ENCODE results near the gene INPP4B. TPM values are rescaled to one million over a fixed set of nuclear protein-coding genes. Genes with fewer than 3 reads are reported as not detected.

Gene INPP4B
- 13.1 and 16.1 TPM in 2 replicates for total RNA-seq (2014; rRNA removed; shearing (Covaris generic))

DNA sequence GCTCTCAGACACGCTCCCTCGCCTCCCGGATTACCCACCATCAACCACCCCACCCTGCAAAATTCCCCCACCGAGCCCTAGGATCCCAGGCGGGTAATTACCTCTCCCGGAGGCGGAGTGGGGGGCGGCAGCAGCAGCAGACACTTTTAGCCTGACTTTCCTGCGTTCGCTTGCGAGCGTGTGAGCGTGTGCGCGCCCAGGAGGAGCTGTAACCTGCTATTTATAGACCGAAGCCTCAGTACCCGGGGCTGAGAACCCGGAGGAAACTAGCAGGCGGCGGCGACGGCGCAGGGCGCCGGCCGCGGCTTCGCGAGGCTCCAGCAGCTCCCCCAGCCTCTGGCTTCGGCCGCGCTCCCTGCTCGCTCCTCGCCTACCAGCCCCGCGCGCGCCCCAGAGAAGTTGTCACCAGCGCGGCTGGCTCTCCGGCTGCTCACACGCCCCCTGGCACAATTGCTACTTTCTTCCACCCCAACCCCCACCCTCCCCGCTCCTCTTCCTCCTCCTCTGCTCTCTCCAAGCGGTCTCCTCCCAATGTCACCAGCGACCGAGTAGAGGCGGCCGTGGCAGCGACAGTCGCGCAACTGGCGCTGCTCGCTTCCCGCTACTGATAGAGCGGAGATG lies at the start of gene INPP4B:
Gene INPP4B, minus strand, starts transcription at position 194 of the 621 bp plus-strand sequence.
- DNase-seq (ENCODE audit: low read depth): peak; percentile 67

DNA sequence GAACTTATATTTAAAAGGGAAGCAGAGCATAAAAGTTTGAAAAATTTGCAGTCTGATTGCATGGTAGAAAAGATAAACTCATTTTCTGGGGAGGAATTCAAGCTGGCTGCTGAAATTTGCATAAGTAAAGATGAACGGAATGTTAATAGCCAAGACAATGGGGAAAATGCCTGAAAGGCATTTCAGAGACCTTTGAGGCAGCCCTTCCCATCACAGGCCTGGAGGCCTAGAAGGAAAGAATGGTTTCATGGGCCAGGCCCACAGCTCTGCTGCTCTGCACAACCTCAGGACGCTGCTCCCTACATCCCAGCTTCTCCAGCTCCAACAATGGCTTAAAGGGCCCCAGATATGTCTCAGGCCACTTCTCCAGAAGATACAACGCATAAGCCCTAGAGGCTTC lies 46.9 kb upstream of the INPP4B start:
- DNase-seq (ENCODE audit: low read depth): no peak

DNA sequence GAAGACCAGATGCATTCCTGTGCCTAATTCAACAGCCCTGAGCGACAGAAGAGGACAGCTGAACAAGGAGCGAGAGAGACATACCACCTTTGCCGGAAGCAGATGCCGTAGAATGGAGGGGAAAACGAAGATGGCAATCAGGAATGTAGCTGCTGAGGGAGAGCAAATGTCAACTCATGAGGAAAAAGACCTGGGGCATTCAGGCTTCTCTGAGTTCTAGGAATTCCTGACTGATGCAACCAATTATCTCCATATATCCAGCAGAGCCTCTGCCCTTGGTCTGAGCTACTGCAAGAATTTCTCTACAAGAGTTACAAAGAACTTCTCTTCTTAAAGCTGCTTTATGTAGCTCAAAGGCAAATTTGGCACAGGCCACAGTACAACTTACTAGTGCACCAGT lies 40.5 kb upstream of the INPP4B start:
- no peak for DNase-seq (ENCODE audit: low read depth)

DNA sequence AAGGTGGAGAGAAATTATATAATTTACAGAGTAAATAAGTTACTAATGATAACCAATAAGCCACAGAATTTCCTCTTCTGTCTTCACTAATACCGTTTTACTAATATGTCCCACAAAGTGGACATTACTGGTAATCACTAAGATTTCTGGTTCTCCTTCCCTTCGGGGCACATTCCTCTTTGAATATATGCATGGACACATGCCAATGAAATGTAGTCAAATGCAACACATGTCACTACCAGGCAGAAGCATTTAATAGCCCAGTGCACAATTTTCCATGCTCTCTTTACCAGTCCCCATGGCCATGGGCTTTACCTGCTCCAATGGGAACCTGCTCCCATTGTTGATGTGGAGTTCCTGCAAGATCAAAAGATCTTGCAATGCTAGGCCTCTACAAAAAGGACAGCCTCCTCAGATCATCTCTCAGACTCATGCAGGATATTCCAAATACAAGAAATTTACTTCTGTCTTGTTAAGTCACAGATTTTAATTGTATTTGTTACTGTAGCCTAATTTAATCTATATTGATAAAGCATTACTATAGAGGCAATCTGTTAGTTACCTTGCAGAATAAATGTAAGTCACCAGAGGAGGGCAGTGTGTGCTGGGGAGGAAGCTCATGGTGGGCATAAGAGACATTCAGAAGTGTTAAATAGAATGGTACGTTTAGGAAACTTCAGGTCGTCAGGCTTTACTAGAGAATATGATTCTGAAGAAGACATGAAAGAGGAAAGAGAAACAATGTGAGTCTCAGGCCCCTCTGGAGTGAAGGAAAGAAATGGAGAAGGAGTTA lies 37.1 kb upstream of the INPP4B start:
- DNase-seq (ENCODE audit: low read depth): peak; percentile 5

GRCh38 chr4:142882159-142882558 lies 36.1 kb upstream of the INPP4B start:
- no peak for DNase-seq (ENCODE audit: low read depth)

DNA sequence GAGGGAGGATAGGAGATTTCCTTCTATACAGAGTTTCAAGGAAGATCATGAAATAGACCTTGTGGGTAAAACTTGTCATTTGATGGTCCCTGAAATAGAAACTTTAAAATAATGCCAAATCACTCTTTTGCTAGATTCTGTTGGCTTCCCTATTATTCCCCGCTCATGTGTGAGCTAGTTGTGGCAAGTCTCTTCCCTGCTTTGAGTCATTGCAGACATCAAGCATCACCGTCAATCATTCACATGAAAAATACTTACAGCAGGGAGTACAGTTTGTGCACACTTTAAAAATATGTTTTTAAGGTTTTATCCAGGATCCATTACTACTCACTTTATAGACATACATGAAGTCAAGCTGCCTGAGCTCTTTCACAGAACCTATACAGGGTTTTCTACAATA lies 35.2 kb upstream of the INPP4B start:
- no peak for DNase-seq (ENCODE audit: low read depth)

DNA sequence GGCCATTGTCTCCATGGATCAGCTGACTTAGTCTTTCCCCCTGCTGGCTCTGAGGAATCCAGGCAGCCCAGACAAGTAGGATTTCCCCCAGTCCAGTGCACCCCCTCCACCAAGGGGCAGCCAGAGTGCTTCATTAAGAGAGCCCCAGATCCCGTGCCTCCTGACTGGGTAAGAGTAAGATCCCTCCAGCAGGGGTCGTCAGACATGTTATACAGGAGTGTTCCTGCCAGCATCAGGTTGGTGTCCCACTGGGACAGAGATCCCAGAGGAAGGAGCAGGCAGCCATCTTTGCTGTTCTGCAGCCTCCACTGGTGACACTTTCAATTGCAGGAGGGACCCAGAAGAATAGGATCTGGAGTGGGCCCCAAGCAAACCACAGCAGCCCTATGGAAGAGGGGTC lies 29.0 kb upstream of the INPP4B start:
- peak; percentile 1 for DNase-seq (ENCODE audit: low read depth)

- no peak for DNase-seq (ENCODE audit: low read depth)
Observed at GRCh38 chr4:142874684-142875083, 28.6 kb upstream of the INPP4B start.

DNA sequence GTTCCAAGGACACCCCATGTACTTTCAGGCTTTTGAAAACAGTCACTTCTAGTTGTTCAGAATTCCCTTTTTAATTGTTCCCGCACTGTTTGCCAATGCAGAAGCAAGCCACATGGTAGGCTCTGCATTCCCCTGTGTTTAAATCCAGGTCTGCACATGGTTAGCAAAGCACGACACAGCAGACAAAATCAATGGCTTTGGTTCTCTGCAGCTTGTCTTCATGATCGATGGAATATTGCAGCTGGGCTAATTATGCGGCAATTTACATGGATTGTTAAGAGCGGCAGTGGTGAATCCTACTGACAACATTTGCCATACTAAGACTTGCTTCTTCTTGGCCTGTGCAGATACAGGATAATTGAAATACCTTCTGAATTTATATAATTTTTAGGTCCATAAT lies 20.6 kb upstream of the INPP4B start:
- no peak for DNase-seq (ENCODE audit: low read depth)

DNA sequence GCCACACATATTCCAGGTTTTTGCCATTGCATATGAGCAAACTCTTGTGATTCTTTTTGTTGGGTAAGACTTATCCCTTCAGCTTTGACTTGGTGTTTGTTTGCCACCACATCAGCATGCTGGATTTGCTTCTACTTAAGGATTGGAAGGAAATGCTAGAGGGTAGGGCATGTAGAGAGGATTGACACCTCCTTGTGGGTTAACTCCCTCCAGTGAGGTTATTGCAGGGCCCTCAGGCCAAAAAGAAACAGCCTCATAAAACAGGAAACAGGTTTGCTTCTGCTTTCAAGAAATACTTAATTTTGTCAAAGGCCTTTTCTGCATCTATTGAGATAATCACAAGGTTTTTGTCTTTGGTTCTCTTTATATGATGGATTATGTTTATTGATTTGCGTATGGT lies 15.2 kb upstream of the INPP4B start:
- no peak for DNase-seq (ENCODE audit: low read depth)

DNA sequence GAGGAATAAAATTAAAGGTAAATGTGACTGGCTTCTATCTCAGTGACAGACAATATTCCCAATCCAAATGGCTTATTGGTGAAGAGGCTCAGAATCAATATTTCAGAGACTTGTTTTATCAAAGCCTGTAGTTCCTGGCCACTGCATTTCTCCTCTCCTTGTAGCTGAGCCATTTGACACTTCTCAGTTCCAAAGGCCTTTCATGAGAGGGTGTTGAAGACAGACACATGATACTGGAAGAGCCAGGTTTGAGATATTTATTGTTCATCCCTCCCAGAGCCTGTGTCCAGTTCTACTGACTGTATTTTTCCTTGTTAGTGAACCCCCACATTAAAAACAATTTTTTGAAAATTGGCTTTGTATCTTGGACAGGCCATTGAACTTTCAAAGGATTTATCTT lies 12.9 kb upstream of the INPP4B start:
- no peak for DNase-seq (ENCODE audit: low read depth)

DNA sequence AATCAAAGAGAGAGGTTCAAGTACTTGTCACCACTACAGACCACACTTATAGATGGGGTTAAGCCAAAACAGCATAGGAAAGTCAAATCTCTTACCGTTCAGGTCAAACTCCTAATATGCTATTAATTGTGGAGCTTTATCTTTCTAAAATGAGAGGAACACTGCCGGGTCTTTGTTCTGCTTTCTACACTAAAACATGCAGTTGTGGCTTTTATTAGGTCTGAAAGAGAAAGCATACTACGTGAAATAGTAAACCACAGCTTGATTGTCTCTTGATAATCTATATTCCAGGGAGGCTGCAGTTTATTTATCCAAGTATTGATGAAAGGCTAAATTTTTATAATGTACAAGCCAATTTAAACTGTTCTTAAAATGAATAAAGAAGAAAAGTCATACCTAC lies 12.3 kb upstream of the INPP4B start:
- no peak for DNase-seq (ENCODE audit: low read depth)

DNA sequence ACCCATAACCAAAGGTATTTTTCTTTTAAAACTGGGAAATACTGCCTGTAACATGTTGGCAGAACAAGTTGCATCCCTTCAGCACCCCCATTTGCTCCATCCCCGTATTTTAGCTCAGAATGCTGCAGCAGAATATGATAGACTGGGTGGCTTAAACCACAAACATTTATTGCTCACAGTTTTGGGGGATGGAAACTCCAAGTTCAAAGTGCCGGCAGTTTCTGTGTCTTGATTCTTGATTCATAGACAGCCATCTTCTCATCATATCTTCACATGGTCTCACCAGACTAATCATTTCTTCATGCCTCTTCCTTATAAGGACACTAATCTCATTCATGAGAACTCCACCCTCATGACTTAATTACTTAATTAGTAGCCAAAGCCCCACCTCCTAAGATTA lies 10.5 kb upstream of the INPP4B start:
- DNase-seq (ENCODE audit: low read depth): no peak

DNA sequence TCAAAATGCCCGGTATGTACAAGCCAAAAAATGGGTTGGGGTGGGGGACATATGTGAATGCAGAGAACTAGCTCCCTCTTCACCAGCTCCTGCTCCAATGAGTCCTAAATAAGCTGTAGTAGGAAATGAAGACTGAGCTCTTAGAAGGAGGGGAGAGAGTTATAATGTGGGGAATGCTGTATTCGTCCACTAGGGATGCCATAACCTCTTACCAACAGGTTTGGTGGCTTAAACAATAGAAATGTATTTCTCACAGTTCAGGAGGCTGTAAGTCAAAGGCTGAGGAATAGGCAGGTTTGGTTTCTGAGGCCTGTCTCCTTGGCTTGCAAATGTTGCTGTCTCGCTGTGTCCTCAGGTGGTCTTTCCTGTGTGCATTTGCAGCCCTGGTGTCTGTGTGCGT lies 4.4 kb upstream of the INPP4B start:
- no peak for DNase-seq (ENCODE audit: low read depth)

DNA sequence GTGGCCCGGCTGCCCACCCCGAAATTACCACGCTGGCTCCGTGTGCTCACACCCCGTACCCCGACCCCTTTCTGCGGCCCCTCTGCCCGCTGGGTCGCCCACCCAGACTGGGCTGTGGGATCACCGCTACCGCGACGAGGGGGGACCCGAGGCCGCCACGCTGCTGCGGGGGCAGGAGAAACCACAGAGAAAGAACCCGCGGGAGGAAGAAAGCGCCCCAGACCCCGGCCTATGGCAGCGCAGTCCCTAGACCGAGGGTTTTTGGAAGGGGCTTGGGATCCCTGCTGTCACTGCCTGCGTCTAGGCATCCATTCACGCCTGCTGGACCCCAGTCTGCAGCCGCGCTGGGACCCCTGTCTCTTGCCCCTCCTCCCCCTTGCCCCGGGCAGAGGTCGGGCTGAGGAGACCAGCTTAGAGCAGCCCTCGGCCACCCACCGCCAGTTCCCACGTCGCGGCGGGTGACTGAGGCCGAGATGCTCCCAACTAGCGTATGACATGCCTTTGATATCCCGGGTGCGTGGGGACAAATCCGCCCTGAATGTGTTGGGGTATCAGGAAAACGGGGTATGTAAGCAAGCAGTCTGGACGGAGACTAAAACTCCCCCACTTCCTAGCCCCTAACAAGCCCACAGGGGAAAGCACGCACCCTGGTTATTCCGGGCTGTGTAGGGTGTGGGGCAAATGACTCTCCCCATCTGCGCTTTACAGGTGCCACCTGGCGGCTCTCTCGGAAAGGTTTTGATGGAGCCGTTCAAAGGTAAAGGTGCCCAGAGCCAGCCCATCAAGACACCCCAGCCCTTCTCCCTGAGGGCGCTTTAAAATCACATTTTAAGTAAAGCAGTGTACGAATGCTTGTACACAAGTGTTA lies 862 bp upstream of the INPP4B start:
- peak; percentile 66 for DNase-seq (ENCODE audit: low read depth)

DNA sequence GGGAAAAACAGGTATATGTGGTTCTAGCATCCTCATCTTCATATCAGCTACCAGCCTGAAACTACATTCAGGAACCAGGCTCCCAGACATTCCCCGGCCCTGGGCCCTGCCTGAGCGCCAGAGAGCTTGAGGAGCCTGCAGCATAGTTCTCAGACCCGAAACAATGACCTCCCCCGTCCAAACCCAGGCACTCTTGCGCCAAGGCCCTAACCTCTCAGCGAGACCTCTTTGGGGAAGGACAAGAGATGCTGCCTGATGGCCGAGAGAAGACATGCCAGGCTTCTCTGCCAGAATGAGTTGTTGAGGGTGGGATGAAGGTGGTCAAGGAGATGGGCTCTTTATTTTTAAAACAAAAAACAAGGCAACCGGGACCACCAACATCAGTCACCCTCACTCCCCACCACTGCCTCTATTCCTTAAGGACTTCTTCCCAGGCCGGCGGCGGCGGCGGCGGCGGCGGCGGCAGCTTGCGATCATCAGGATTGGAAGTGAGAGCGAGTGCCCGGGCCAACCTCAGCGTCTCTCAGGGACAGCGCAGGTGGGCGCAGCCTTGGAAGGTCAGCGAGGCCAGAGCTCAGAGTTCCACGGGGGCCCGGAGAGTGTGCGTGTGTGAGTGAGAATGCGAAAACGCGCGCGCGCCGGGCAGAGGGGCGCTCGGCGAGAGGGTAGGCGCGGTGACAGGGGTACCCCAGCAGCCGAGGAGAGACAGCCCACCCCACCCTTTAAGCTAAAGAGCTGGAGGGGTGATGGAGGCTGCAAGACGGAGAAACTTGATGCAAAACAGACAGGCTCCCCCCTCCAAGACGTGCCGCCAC lies 601 bp downstream of the INPP4B start:
- DNase-seq (ENCODE audit: low read depth): peak; percentile 27

DNA sequence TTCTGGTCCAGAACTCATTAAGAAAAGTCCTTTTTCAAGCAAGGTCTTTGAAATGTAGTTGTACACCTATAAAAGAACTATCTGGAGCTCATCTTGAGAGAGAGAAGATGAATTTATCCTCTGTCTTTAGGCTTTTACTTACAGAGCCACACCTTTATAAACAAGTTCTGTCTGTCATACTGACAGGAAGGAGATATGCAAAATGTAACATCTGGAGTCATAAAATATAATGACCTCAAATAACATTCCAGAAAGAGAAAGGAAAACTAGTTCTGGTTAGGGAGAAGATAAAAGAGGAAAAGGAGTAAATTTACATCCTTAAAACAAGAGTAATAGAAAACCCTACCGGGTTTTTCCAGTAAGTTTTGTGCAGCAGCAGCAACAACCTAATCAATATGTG lies 1.3 kb downstream of the INPP4B start:
- DNase-seq (ENCODE audit: low read depth): no peak

GRCh38 chr4:142840516-142841123 lies 5.5 kb downstream of the INPP4B start:
- peak; percentile 41 for DNase-seq (ENCODE audit: low read depth)

GRCh38 chr4:142838778-142839177 lies 7.3 kb downstream of the INPP4B start:
- peak; percentile 10 for DNase-seq (ENCODE audit: low read depth)

GRCh38 chr4:142832022-142832421 lies 14.1 kb downstream of the INPP4B start:
- DNase-seq (ENCODE audit: low read depth): no peak

All from M059J (cell line).